Fibroblast of mammary gland (primary cell): ENCODE measurements around the gene BTBD9.

ENCODE experiments used
- DNase-seq: peaks from one replicate; pipeline ENCODE4 v3.0.0-alpha.2; 2010; ENCODE audit warnings: low read depth
- H3K4me3 ChIP-seq: 2 replicates; pipeline ENCODE4 v1.5.1; 2011; ENCODE audit warnings: low read depth, mild to moderate bottlenecking, low read length, moderate library complexity; ENCODE audit not compliant: control insufficient read depth
- CTCF ChIP-seq: conservative IDR thresholded peaks from 2 replicates; pipeline ENCODE4 v1.5.1; 2011; ENCODE audit warnings: low read depth, low read length, inconsistent platforms; ENCODE audit not compliant: control insufficient read depth, insufficient read depth

BTBD9 gene

GRCh38 chr6:38319256-38320212 is 320.2 kb downstream of the BTBD9 start:
- no peak for TF ChIP-seq CTCF
- H3K4me3 ChIP-seq, result no peak overlapping the region
- DNase-seq, result no peak

- no peak for TF ChIP-seq CTCF
- no peak for DNase-seq
- no peak overlapping the region for H3K4me3 ChIP-seq
Observed at GRCh38 chr6:38316099-38316868, 323.4 kb downstream of the BTBD9 start.

GRCh38 chr6:38311201-38311600 is 328.5 kb downstream of the BTBD9 start:
- H3K4me3 ChIP-seq, result no peak overlapping the region
- no peak for DNase-seq
- TF ChIP-seq CTCF, result no peak

GRCh38 chr6:38310061-38310460 is 329.7 kb downstream of the BTBD9 start:
- DNase-seq, result no peak
- no peak overlapping the region for H3K4me3 ChIP-seq
- TF ChIP-seq CTCF, result no peak

- H3K4me3 ChIP-seq, result no peak overlapping the region
- DNase-seq, result peak; percentile 9
- no peak for TF ChIP-seq CTCF
Observed at GRCh38 chr6:38307740-38308139, 332.0 kb downstream of the BTBD9 start.

- DNase-seq, result no peak
- H3K4me3 ChIP-seq, result no peak overlapping the region
- no peak for TF ChIP-seq CTCF
Observed at GRCh38 chr6:38306931-38307330, 332.8 kb downstream of the BTBD9 start.
